ENCODE measurements around the gene EFNB2. TPM values are rescaled to one million over a fixed set of nuclear protein-coding genes. Genes with fewer than 3 reads are reported as not detected.
A peak's percentile ranks its signal among the peaks of the same experiment; 100 is the strongest.

EFNB2 gene
- total RNA-seq, 4 donors from 2014 or later, result 17.1 to 45.4 (median 28.3) TPM

- H3K4me1 ChIP-seq, result peaks cover 62% of the 10 kb centered on the region
Observed at GRCh38 chr13:106526738-106527444, 8.6 kb downstream of the EFNB2 start.

GRCh38 chr13:106525865-106526264, 9.6 kb downstream of the EFNB2 start:
- Histone ChIP-seq H3K27ac (no peak overlapping the region), H3K4me1 (peaks cover 71% of the 10 kb centered on the region), H3K27me3 (no peaks in the 10 kb centered on the region)

More at GRCh38 chr13:106526738-106527444, 8.6 kb downstream of the EFNB2 start:
- H3K4me3 ChIP-seq, result no peak overlapping the region
- no peak overlapping the region for H3K27ac ChIP-seq
- no peaks in the 10 kb centered on the region for H3K9me3 ChIP-seq
- 78% methylated on average over 8 of the region's 8 CpGs for WGBS
- no peaks in the 10 kb centered on the region for H3K36me3 ChIP-seq
- no peaks in the 10 kb centered on the region for H3K27me3 ChIP-seq
- TF ChIP-seq, protein P1, sequence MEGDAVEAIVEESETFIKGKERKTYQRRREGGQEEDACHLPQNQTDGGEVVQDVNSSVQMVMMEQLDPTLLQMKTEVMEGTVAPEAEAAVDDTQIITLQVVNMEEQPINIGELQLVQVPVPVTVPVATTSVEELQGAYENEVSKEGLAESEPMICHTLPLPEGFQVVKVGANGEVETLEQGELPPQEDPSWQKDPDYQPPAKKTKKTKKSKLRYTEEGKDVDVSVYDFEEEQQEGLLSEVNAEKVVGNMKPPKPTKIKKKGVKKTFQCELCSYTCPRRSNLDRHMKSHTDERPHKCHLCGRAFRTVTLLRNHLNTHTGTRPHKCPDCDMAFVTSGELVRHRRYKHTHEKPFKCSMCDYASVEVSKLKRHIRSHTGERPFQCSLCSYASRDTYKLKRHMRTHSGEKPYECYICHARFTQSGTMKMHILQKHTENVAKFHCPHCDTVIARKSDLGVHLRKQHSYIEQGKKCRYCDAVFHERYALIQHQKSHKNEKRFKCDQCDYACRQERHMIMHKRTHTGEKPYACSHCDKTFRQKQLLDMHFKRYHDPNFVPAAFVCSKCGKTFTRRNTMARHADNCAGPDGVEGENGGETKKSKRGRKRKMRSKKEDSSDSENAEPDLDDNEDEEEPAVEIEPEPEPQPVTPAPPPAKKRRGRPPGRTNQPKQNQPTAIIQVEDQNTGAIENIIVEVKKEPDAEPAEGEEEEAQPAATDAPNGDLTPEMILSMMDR (IDR thresholded peaks at IDR 0.05), result no peak
- TF ChIP-seq POLR2A (IDR thresholded peaks at IDR 0.05) (no peak), EP300 (IDR thresholded peaks at IDR 0.05) (no peak), POLR2AphosphoS5 (IDR thresholded peaks at IDR 0.05) (no peak)
- DNase-seq (ENCODE audit: low spot score in 2 of 2), result no peak

GRCh38 chr13:106524108-106524507, 11.4 kb downstream of the EFNB2 start:
- no peak for DNase-seq (ENCODE audit: low spot score in 2 of 2)
- Histone ChIP-seq H3K4me3 (no peak overlapping the region), H3K27ac (no peak overlapping the region), H3K27me3 (no peaks in the 10 kb centered on the region), H3K4me1 (peaks cover 70% of the 10 kb centered on the region), H3K9me3 (no peaks in the 10 kb centered on the region), H3K36me3 (no peaks in the 10 kb centered on the region)
- TF ChIP-seq, protein P1 (IDR thresholded peaks at IDR 0.05), result no peak
- TF ChIP-seq POLR2A (IDR thresholded peaks at IDR 0.05), result no peak
- TF ChIP-seq EP300 (IDR thresholded peaks at IDR 0.05), result no peak
- no peak for TF ChIP-seq POLR2AphosphoS5 (IDR thresholded peaks at IDR 0.05)
- WGBS, result 64% methylated on average over 2 of the region's 2 CpGs

More at GRCh38 chr13:106525865-106526264, 9.6 kb downstream of the EFNB2 start:
- DNase-seq (ENCODE audit: low spot score in 2 of 2), result no peak
- TF ChIP-seq POLR2AphosphoS5 (IDR thresholded peaks at IDR 0.05) (no peak), EP300 (IDR thresholded peaks at IDR 0.05) (no peak), POLR2A (IDR thresholded peaks at IDR 0.05) (no peak)
- TF ChIP-seq, protein P1 (IDR thresholded peaks at IDR 0.05), result no peak
- Histone ChIP-seq H3K4me3 (no peak overlapping the region), H3K36me3 (no peaks in the 10 kb centered on the region), H3K9me3 (no peaks in the 10 kb centered on the region)
- WGBS, result 90% methylated on average over 3 of the region's 3 CpGs

- 11% methylated on average over 3 of the region's 3 CpGs for WGBS
- Histone ChIP-seq H3K4me3 (no peak overlapping the region), H3K9me3 (no peaks in the 10 kb centered on the region), H3K36me3 (no peaks in the 10 kb centered on the region), H3K4me1 (peaks cover 67% of the 10 kb centered on the region), H3K27me3 (no peaks in the 10 kb centered on the region), H3K27ac (peak overlapping the region; percentile 62)
- no peak for TF ChIP-seq POLR2AphosphoS5 (IDR thresholded peaks at IDR 0.05)
- no peak for TF ChIP-seq EP300 (IDR thresholded peaks at IDR 0.05)
- TF ChIP-seq POLR2A (IDR thresholded peaks at IDR 0.05), result no peak
- TF ChIP-seq, protein P1 (IDR thresholded peaks at IDR 0.05), result no peak
- no peak for DNase-seq (ENCODE audit: low spot score in 2 of 2)
Observed at GRCh38 chr13:106523576-106523975, 11.9 kb downstream of the EFNB2 start.

- TF ChIP-seq, protein P1 (IDR thresholded peaks at IDR 0.05), result no peak
- TF ChIP-seq EP300 (IDR thresholded peaks at IDR 0.05) (no peak), POLR2A (IDR thresholded peaks at IDR 0.05) (no peak), POLR2AphosphoS5 (IDR thresholded peaks at IDR 0.05) (no peak)
- peak overlapping the region; percentile 10 for H3K4me3 ChIP-seq
- WGBS, result 63% methylated on average over 7 of the region's 7 CpGs
- H3K4me1 ChIP-seq, result peaks cover 64% of the 10 kb centered on the region
- H3K27me3 ChIP-seq, result no peaks in the 10 kb centered on the region
- no peak for DNase-seq (ENCODE audit: low spot score in 2 of 2)
- no peaks in the 10 kb centered on the region for H3K9me3 ChIP-seq
- no peaks in the 10 kb centered on the region for H3K36me3 ChIP-seq
- H3K27ac ChIP-seq, result peak overlapping the region; percentile 62
Observed at GRCh38 chr13:106522898-106523525, 12.4 kb downstream of the EFNB2 start.
